Neural cell (in vitro differentiated cells): Measurements from ENCODE around the gene LRRC8D. TPM values are rescaled to one million over a fixed set of nuclear protein-coding genes. Genes with fewer than 3 reads are reported as not detected.

Experiments
- H2AFZ ChIP-seq: fragments of 200-600, 300-800 bp; sonication (generic), shearing (Covaris generic); 2 replicates; pipeline ENCODE4 v1.6.0; 2014; ENCODE audit warnings: low read depth, mild to moderate bottlenecking, antibody characterized with exemption, low read length, moderate library complexity
- H3F3A ChIP-seq: fragments of 200-600 bp; shearing (Covaris generic); 2 replicates; pipeline ENCODE4 v1.6.1; 2016; ENCODE audit warnings: mild to moderate bottlenecking, moderate library complexity, mixed read lengths, antibody characterized with exemption, low read length; ENCODE audit not compliant: insufficient read depth, poor library complexity, severe bottlenecking
- H3K27ac ChIP-seq: fragments of 200-600, 300-800 bp; sonication (generic), shearing (Covaris generic); 2 replicates; pipeline ENCODE4 v1.5.1; 2014; ENCODE audit warnings: mild to moderate bottlenecking, low read length, moderate library complexity
- H3K27me3 ChIP-seq: fragments of 300-800, 200-600 bp; sonication (generic), shearing (Covaris generic); 2 replicates; pipeline ENCODE4 v1.6.0; 2014; ENCODE audit warnings: mild to moderate bottlenecking, low read depth, low read length, moderate library complexity; ENCODE audit not compliant: insufficient read depth
- H3K36me3 ChIP-seq: fragments of 300-800, 200-600 bp; sonication (generic), shearing (Covaris generic); 2 replicates; pipeline ENCODE4 v1.5.1; 2014; ENCODE audit warnings: mild to moderate bottlenecking, antibody characterized with exemption, low read length, moderate library complexity; ENCODE audit not compliant: insufficient read depth
- H3K4me2 ChIP-seq: fragments of 300-800, 200-600 bp; sonication (generic), shearing (Covaris generic); 2 replicates; pipeline ENCODE4 v1.6.0; 2014; ENCODE audit warnings: mild to moderate bottlenecking, low read length
- H3K4me3 ChIP-seq: fragments of 300-800, 200-600 bp; sonication (generic), shearing (Covaris generic); 2 replicates; pipeline ENCODE4 v1.5.1; 2014; ENCODE audit warnings: mild to moderate bottlenecking, low read length, moderate library complexity
- H3K79me2 ChIP-seq: fragments of 200-600 bp; shearing (Covaris generic); replicated peaks from 2 replicates; pipeline ENCODE4 v1.6.0; 2014; ENCODE audit warnings: mild to moderate bottlenecking, low read length, moderate library complexity; ENCODE audit not compliant: insufficient read depth
- H3K9ac ChIP-seq: fragments of 300-800, 200-600 bp; sonication (generic), shearing (Covaris generic); 2 replicates; pipeline ENCODE4 v1.6.1; 2016; ENCODE audit warnings: mild to moderate bottlenecking, low read length, mixed read lengths
- H3K9me2 ChIP-seq: fragments of 200-600 bp; shearing (Covaris generic); 2 replicates; pipeline ENCODE4 v1.6.1; 2016; ENCODE audit warnings: mild to moderate bottlenecking, low read length, mixed read lengths; ENCODE audit not compliant: insufficient read depth
- H3K9me3 ChIP-seq: fragments of 200-600, 300-800 bp; sonication (generic), shearing (Covaris generic); 2 replicates; pipeline ENCODE4 v1.6.1; 2016; ENCODE audit warnings: mild to moderate bottlenecking, mixed run types, low read length, moderate library complexity, mixed read lengths
- H4K20me1 ChIP-seq: fragments of 200-600 bp; shearing (Covaris generic); 2 replicates; pipeline ENCODE4 v1.6.1; 2016; ENCODE audit warnings: mild to moderate bottlenecking, mixed run types; ENCODE audit not compliant: insufficient read depth
- CTCF ChIP-seq: fragments of 450-650 bp; IDR thresholded peaks from 2 replicates; pipeline ENCODE4 v1.5.1; 2014; ENCODE audit warnings: antibody characterized with exemption, mild to moderate bottlenecking, moderate library complexity; ENCODE audit not compliant: poor library complexity, severe bottlenecking
- EP300 ChIP-seq: fragments of 450-650 bp; conservative IDR thresholded peaks from 2 replicates; pipeline ENCODE4 v1.6.1; 2014; ENCODE audit warnings: antibody characterized with exemption, mild to moderate bottlenecking, moderate library complexity; ENCODE audit not compliant: poor library complexity, severe bottlenecking
- EZH2 ChIP-seq: fragments of 200-600, 300-800 bp; shearing (Covaris generic), sonication (generic); IDR thresholded peaks from 2 replicates; pipeline ENCODE4 v1.6.1; 2014; ENCODE audit warnings: antibody characterized with exemption, low read length, borderline replicate concordance, mild to moderate bottlenecking; ENCODE audit not compliant: insufficient read depth, poor library complexity, severe bottlenecking
- MXI1 ChIP-seq: fragments of 450-650 bp; conservative IDR thresholded peaks from 2 replicates; pipeline ENCODE4 v1.6.1; 2014; ENCODE audit warnings: antibody characterized with exemption, mild to moderate bottlenecking; ENCODE audit not compliant: poor library complexity, severe bottlenecking
- POLR2AphosphoS5 ChIP-seq: IDR thresholded peaks from 2 replicates; pipeline ENCODE4 v1.6.1; 2012
- RAD21 ChIP-seq: fragments of 450-650 bp; conservative IDR thresholded peaks from 2 replicates; pipeline ENCODE4 v1.6.1; 2014; ENCODE audit warnings: antibody characterized with exemption, mild to moderate bottlenecking, moderate library complexity
- REST ChIP-seq: IDR thresholded peaks from 2 replicates; pipeline ENCODE4 v1.6.1; 2012; ENCODE audit warnings: borderline replicate concordance
- SMC3 ChIP-seq: fragments of 450-650 bp; conservative IDR thresholded peaks from 2 replicates; pipeline ENCODE4 v1.6.1; 2014; ENCODE audit warnings: antibody characterized with exemption, mild to moderate bottlenecking, moderate library complexity; ENCODE audit not compliant: poor library complexity
- TAF1 ChIP-seq: IDR thresholded peaks from 2 replicates; pipeline ENCODE4 v1.6.1; 2012; ENCODE audit warnings: low read depth
- polyA plus RNA-seq: library from polyadenylated mRNA; depleted of rRNA; stranded (reverse); fragments of >200 nt; gene quantifications from 2 replicates; pipeline ENCODE4 v1.2.3, GENCODE V29; 2014

The LRRC8D gene
- polyA plus RNA-seq, 1 donor from 2014 or later: 43.7 TPM

- H3K27me3 ChIP-seq: no peaks in the 10 kb centered on the region
- no peaks in the 10 kb centered on the region for H3K9me2 ChIP-seq
- TF ChIP-seq CTCF (no peak), RAD21 (no peak), EZH2 (no peak), REST (no peak), POLR2AphosphoS5 (no peak), TAF1 (no peak), EP300 (no peak), MXI1 (no peak), SMC3 (no peak)
- no peaks in the 10 kb centered on the region for H3F3A ChIP-seq
- H3K9ac ChIP-seq: no peak overlapping the region
- H3K4me3 ChIP-seq: no peak overlapping the region
- H3K4me2 ChIP-seq: no peak overlapping the region
- no peak overlapping the region for H2AFZ ChIP-seq
- no peak overlapping the region for H3K27ac ChIP-seq
- H3K36me3 ChIP-seq: no peaks in the 10 kb centered on the region
- no peaks in the 10 kb centered on the region for H3K79me2 ChIP-seq
- no peaks in the 10 kb centered on the region for H3K9me3 ChIP-seq
- H4K20me1 ChIP-seq: no peaks in the 10 kb centered on the region
Measured at GRCh38 chr1:89953131-89953626, 132.3 kb downstream of the LRRC8D start.

GRCh38 chr1:89953929-89954328, 133.1 kb downstream of the LRRC8D start:
- no peaks in the 10 kb centered on the region for H3K27me3 ChIP-seq
- H3F3A ChIP-seq: no peaks in the 10 kb centered on the region
- H3K4me2 ChIP-seq: no peak overlapping the region
- H2AFZ ChIP-seq: no peak overlapping the region
- no peaks in the 10 kb centered on the region for H3K36me3 ChIP-seq
- no peak overlapping the region for H3K4me3 ChIP-seq
- H3K9me3 ChIP-seq: no peaks in the 10 kb centered on the region
- no peak for TF ChIP-seq TAF1
- TF ChIP-seq EP300: no peak
- no peak for TF ChIP-seq MXI1
- no peak for TF ChIP-seq EZH2
- TF ChIP-seq SMC3: no peak
- TF ChIP-seq CTCF: no peak
- TF ChIP-seq REST: no peak
- no peak for TF ChIP-seq POLR2AphosphoS5
- TF ChIP-seq RAD21: no peak
- no peak overlapping the region for H3K9ac ChIP-seq
- no peaks in the 10 kb centered on the region for H3K9me2 ChIP-seq
- H4K20me1 ChIP-seq: no peaks in the 10 kb centered on the region
- no peaks in the 10 kb centered on the region for H3K79me2 ChIP-seq
- H3K27ac ChIP-seq: no peak overlapping the region
